Neural cell (in vitro differentiated cells): ENCODE results near the gene ZXDC. TPM values are rescaled to one million over a fixed set of nuclear protein-coding genes. Genes with fewer than 3 reads are reported as not detected.

Source experiments
- H2AFZ ChIP-seq: fragments of 200-600, 300-800 bp; sonication (generic), shearing (Covaris generic); 2 replicates; pipeline ENCODE4 v1.6.0; 2014; ENCODE audit warnings: low read depth, mild to moderate bottlenecking, antibody characterized with exemption, low read length, moderate library complexity
- H3F3A ChIP-seq: fragments of 200-600 bp; shearing (Covaris generic); 2 replicates; pipeline ENCODE4 v1.6.1; 2016; ENCODE audit warnings: mild to moderate bottlenecking, moderate library complexity, mixed read lengths, antibody characterized with exemption, low read length; ENCODE audit not compliant: insufficient read depth, poor library complexity, severe bottlenecking
- H3K27ac ChIP-seq: fragments of 200-600, 300-800 bp; sonication (generic), shearing (Covaris generic); 2 replicates; pipeline ENCODE4 v1.5.1; 2014; ENCODE audit warnings: mild to moderate bottlenecking, low read length, moderate library complexity
- H3K27me3 ChIP-seq: fragments of 300-800, 200-600 bp; sonication (generic), shearing (Covaris generic); 2 replicates; pipeline ENCODE4 v1.6.0; 2014; ENCODE audit warnings: mild to moderate bottlenecking, low read depth, low read length, moderate library complexity; ENCODE audit not compliant: insufficient read depth
- H3K36me3 ChIP-seq: fragments of 300-800, 200-600 bp; sonication (generic), shearing (Covaris generic); 2 replicates; pipeline ENCODE4 v1.5.1; 2014; ENCODE audit warnings: mild to moderate bottlenecking, antibody characterized with exemption, low read length, moderate library complexity; ENCODE audit not compliant: insufficient read depth
- H3K4me2 ChIP-seq: fragments of 300-800, 200-600 bp; sonication (generic), shearing (Covaris generic); 2 replicates; pipeline ENCODE4 v1.6.0; 2014; ENCODE audit warnings: mild to moderate bottlenecking, low read length
- H3K4me3 ChIP-seq: fragments of 300-800, 200-600 bp; sonication (generic), shearing (Covaris generic); 2 replicates; pipeline ENCODE4 v1.5.1; 2014; ENCODE audit warnings: mild to moderate bottlenecking, low read length, moderate library complexity
- H3K79me2 ChIP-seq: fragments of 200-600 bp; shearing (Covaris generic); replicated peaks from 2 replicates; pipeline ENCODE4 v1.6.0; 2014; ENCODE audit warnings: mild to moderate bottlenecking, low read length, moderate library complexity; ENCODE audit not compliant: insufficient read depth
- H3K9ac ChIP-seq: fragments of 300-800, 200-600 bp; sonication (generic), shearing (Covaris generic); 2 replicates; pipeline ENCODE4 v1.6.1; 2016; ENCODE audit warnings: mild to moderate bottlenecking, low read length, mixed read lengths
- H3K9me2 ChIP-seq: fragments of 200-600 bp; shearing (Covaris generic); 2 replicates; pipeline ENCODE4 v1.6.1; 2016; ENCODE audit warnings: mild to moderate bottlenecking, low read length, mixed read lengths; ENCODE audit not compliant: insufficient read depth
- H3K9me3 ChIP-seq: fragments of 200-600, 300-800 bp; sonication (generic), shearing (Covaris generic); 2 replicates; pipeline ENCODE4 v1.6.1; 2016; ENCODE audit warnings: mild to moderate bottlenecking, mixed run types, low read length, moderate library complexity, mixed read lengths
- H4K20me1 ChIP-seq: fragments of 200-600 bp; shearing (Covaris generic); 2 replicates; pipeline ENCODE4 v1.6.1; 2016; ENCODE audit warnings: mild to moderate bottlenecking, mixed run types; ENCODE audit not compliant: insufficient read depth
- EP300 ChIP-seq: fragments of 450-650 bp; conservative IDR thresholded peaks from 2 replicates; pipeline ENCODE4 v1.6.1; 2014; ENCODE audit warnings: antibody characterized with exemption, mild to moderate bottlenecking, moderate library complexity; ENCODE audit not compliant: poor library complexity, severe bottlenecking
- EZH2 ChIP-seq: fragments of 200-600, 300-800 bp; shearing (Covaris generic), sonication (generic); IDR thresholded peaks from 2 replicates; pipeline ENCODE4 v1.6.1; 2014; ENCODE audit warnings: antibody characterized with exemption, low read length, borderline replicate concordance, mild to moderate bottlenecking; ENCODE audit not compliant: insufficient read depth, poor library complexity, severe bottlenecking
- MXI1 ChIP-seq: fragments of 450-650 bp; conservative IDR thresholded peaks from 2 replicates; pipeline ENCODE4 v1.6.1; 2014; ENCODE audit warnings: antibody characterized with exemption, mild to moderate bottlenecking; ENCODE audit not compliant: poor library complexity, severe bottlenecking
- POLR2AphosphoS5 ChIP-seq: IDR thresholded peaks from 2 replicates; pipeline ENCODE4 v1.6.1; 2012
- RAD21 ChIP-seq: fragments of 450-650 bp; conservative IDR thresholded peaks from 2 replicates; pipeline ENCODE4 v1.6.1; 2014; ENCODE audit warnings: antibody characterized with exemption, mild to moderate bottlenecking, moderate library complexity
- SMC3 ChIP-seq: fragments of 450-650 bp; conservative IDR thresholded peaks from 2 replicates; pipeline ENCODE4 v1.6.1; 2014; ENCODE audit warnings: antibody characterized with exemption, mild to moderate bottlenecking, moderate library complexity; ENCODE audit not compliant: poor library complexity
- TAF1 ChIP-seq: IDR thresholded peaks from 2 replicates; pipeline ENCODE4 v1.6.1; 2012; ENCODE audit warnings: low read depth
- polyA plus RNA-seq: library from polyadenylated mRNA; depleted of rRNA; stranded (reverse); fragments of >200 nt; gene quantifications from 2 replicates; pipeline ENCODE4 v1.2.3, GENCODE V29; 2014
- TF ChIP-seq, protein P1 (sequence below): fragments of 450-650 bp; IDR thresholded peaks from 2 replicates; pipeline ENCODE4 v1.5.1; 2014; ENCODE audit warnings: antibody characterized with exemption, mild to moderate bottlenecking, moderate library complexity; ENCODE audit not compliant: poor library complexity, severe bottlenecking
- TF ChIP-seq, protein P2 (sequence below): IDR thresholded peaks from 2 replicates; pipeline ENCODE4 v1.6.1; 2012; ENCODE audit warnings: borderline replicate concordance

ZXDC gene
- polyA plus RNA-seq, 1 donor from 2014 or later, result 22.2 TPM

DNA sequence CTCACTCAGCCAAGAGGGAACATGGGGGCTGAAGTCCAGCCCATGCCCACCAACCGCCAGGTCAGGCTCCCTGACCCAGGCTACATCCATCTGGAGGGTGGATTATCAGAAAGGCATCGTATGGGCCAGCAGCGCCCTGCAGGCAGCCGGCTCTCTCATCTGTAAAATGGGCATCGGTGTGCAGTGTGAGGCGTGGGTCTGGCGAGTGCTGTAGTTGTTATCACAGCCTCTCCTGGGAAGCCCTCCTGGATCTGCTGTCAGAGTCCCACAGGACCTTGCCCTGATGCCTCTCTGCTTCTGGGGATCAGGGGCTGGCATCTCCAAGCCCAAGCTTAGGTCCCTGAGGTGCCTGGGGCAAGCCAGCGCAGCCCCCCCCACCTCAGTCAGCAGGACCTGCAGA lies 53.6 kb downstream of the ZXDC start:
- Histone ChIP-seq H3K27ac (no peak overlapping the region), H3K4me3 (no peak overlapping the region), H3K9me2 (no peaks in the 10 kb centered on the region), H3F3A (no peaks in the 10 kb centered on the region), H3K4me2 (no peak overlapping the region), H3K36me3 (no peaks in the 10 kb centered on the region), H3K9ac (no peak overlapping the region), H3K79me2 (no peaks in the 10 kb centered on the region), H3K27me3 (no peaks in the 10 kb centered on the region), H3K9me3 (no peaks in the 10 kb centered on the region), H4K20me1 (no peaks in the 10 kb centered on the region), H2AFZ (no peak overlapping the region)
- TF ChIP-seq TAF1 (no peak), EP300 (no peak), MXI1 (no peak), RAD21 (no peak), EZH2 (no peak), POLR2AphosphoS5 (no peak), SMC3 (no peak)
- TF ChIP-seq, protein P1, sequence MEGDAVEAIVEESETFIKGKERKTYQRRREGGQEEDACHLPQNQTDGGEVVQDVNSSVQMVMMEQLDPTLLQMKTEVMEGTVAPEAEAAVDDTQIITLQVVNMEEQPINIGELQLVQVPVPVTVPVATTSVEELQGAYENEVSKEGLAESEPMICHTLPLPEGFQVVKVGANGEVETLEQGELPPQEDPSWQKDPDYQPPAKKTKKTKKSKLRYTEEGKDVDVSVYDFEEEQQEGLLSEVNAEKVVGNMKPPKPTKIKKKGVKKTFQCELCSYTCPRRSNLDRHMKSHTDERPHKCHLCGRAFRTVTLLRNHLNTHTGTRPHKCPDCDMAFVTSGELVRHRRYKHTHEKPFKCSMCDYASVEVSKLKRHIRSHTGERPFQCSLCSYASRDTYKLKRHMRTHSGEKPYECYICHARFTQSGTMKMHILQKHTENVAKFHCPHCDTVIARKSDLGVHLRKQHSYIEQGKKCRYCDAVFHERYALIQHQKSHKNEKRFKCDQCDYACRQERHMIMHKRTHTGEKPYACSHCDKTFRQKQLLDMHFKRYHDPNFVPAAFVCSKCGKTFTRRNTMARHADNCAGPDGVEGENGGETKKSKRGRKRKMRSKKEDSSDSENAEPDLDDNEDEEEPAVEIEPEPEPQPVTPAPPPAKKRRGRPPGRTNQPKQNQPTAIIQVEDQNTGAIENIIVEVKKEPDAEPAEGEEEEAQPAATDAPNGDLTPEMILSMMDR, result no peak
- TF ChIP-seq, protein P2, sequence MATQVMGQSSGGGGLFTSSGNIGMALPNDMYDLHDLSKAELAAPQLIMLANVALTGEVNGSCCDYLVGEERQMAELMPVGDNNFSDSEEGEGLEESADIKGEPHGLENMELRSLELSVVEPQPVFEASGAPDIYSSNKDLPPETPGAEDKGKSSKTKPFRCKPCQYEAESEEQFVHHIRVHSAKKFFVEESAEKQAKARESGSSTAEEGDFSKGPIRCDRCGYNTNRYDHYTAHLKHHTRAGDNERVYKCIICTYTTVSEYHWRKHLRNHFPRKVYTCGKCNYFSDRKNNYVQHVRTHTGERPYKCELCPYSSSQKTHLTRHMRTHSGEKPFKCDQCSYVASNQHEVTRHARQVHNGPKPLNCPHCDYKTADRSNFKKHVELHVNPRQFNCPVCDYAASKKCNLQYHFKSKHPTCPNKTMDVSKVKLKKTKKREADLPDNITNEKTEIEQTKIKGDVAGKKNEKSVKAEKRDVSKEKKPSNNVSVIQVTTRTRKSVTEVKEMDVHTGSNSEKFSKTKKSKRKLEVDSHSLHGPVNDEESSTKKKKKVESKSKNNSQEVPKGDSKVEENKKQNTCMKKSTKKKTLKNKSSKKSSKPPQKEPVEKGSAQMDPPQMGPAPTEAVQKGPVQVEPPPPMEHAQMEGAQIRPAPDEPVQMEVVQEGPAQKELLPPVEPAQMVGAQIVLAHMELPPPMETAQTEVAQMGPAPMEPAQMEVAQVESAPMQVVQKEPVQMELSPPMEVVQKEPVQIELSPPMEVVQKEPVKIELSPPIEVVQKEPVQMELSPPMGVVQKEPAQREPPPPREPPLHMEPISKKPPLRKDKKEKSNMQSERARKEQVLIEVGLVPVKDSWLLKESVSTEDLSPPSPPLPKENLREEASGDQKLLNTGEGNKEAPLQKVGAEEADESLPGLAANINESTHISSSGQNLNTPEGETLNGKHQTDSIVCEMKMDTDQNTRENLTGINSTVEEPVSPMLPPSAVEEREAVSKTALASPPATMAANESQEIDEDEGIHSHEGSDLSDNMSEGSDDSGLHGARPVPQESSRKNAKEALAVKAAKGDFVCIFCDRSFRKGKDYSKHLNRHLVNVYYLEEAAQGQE, result no peak

DNA sequence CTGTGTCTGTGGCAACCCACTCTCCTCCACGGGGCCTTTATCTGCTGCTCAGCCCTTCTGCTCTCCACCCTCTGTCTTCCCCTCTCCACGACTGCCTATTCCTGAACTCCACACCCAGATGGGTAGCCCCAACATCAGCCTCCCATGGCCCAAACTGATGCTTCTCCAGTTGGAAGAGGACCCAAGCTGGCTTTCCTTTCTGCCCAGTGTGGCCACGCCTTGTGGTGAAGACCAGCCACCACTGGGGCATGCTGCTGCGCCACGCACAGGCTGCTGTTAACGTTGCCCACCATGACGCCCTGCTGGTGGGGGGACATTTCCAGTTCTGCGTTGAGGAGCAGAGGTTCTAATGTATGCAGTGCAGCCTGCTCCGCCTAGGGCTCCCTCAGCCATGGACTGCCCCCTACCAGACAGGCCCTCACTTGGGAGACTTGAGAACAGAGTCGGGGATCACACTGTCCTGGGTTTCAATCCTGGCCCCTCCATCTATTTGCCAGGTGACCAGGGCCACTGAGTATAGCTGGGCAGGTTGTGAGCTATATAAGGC lies 54.0 kb downstream of the ZXDC start:
- no peaks in the 10 kb centered on the region for H3K36me3 ChIP-seq
- H3K9me2 ChIP-seq, result no peaks in the 10 kb centered on the region
- no peaks in the 10 kb centered on the region for H3F3A ChIP-seq
- H3K4me3 ChIP-seq, result no peak overlapping the region
- no peak overlapping the region for H2AFZ ChIP-seq
- no peak overlapping the region for H3K27ac ChIP-seq
- no peaks in the 10 kb centered on the region for H3K27me3 ChIP-seq
- H4K20me1 ChIP-seq, result no peaks in the 10 kb centered on the region
- H3K9ac ChIP-seq, result no peak overlapping the region
- H3K79me2 ChIP-seq, result no peaks in the 10 kb centered on the region
- H3K9me3 ChIP-seq, result no peaks in the 10 kb centered on the region
- no peak for TF ChIP-seq POLR2AphosphoS5
- no peak for TF ChIP-seq RAD21
- no peak for TF ChIP-seq SMC3
- no peak for TF ChIP-seq EZH2
- TF ChIP-seq, protein P2, result no peak
- TF ChIP-seq TAF1, result no peak
- TF ChIP-seq, protein P1, result no peak
- no peak for TF ChIP-seq EP300
- TF ChIP-seq MXI1, result no peak
- H3K4me2 ChIP-seq, result no peak overlapping the region
